ENCODE data around the gene CLEC11A.

CLEC11A gene

GRCh38 chr19:50723735-50724521, 764 bp downstream of the CLEC11A start:
- Histone ChIP-seq H3K18ac (ENCODE audit: low read length) (peak overlapping the region; percentile 43), H4K91ac (ENCODE audit: low read depth, low read length) (peak overlapping the region; percentile 60), H3K27ac (ENCODE audit: low read depth, low read length) (no peak overlapping the region), H2BK120ac (ENCODE audit: insufficient read depth, low read length, poor library complexity) (no peak overlapping the region), H3K4me1 (ENCODE audit: control insufficient read depth in 1 of 2, insufficient read depth in 2 of 2, low read length in 2 of 2) (peaks cover 14 to 16% of the 10 kb centered on the region in 2 experiments), H3K36me3 (ENCODE audit: control insufficient read depth in 1 of 2, insufficient read depth in 2 of 2, low read length in 2 of 2) (no peaks in the 10 kb centered on the region), H3K4ac (ENCODE audit: low read depth, low read length) (no peak overlapping the region), H3K27me3 (ENCODE audit: insufficient read depth, low read length) (peaks cover 18% of the 10 kb centered on the region), H4K8ac (ENCODE audit: low read depth, low read length) (peak overlapping the region; percentile 27), H2AK5ac (ENCODE audit: low read length) (no peak overlapping the region), H3K23ac (ENCODE audit: low read length) (no peak overlapping the region), H3K4me2 (ENCODE audit: low read length) (peak overlapping the region; percentile 78), H2AFZ (ENCODE audit: insufficient read depth, low read length, poor library complexity) (peak overlapping the region; percentile 41), H3K9me3 (ENCODE audit: insufficient read depth, low read depth, low read length) (peaks cover 14% of the 10 kb centered on the region), H4K12ac (ENCODE audit: low read depth, low read length) (peak overlapping the region; percentile 57), H2BK12ac (ENCODE audit: low read length) (no peak overlapping the region), H3K79me2 (ENCODE audit: control insufficient read depth, insufficient read depth, low read length, poor library complexity) (peaks cover 8% of the 10 kb centered on the region), H3K9ac (ENCODE audit: low read length) (peak overlapping the region; percentile 60), H3K4me3 (ENCODE audit: low read depth, low read length) (peak overlapping the region; percentile 76), H2BK5ac (ENCODE audit: low read depth, low read length, poor library complexity) (no peak overlapping the region), H3K79me1 (ENCODE audit: low read length) (peaks cover 16% of the 10 kb centered on the region), H3K14ac (ENCODE audit: low read length) (peak overlapping the region; percentile 12)
- no CpG with 5 or more reads among the region's 31 CpGs for WGBS (ENCODE audit: extremely low coverage, insufficient coverage, insufficient read length)
- no peak for DNase-seq

GRCh38 chr19:50724522-50725217, 1.5 kb downstream of the CLEC11A start:
- peak overlapping the region; percentile 74 for H2BK120ac ChIP-seq (ENCODE audit: insufficient read depth, low read length, poor library complexity)
- H3K79me2 ChIP-seq (ENCODE audit: control insufficient read depth, insufficient read depth, low read length, poor library complexity), result peaks cover 8% of the 10 kb centered on the region
- peak overlapping the region; percentile 54 for H3K18ac ChIP-seq (ENCODE audit: low read length)
- no peak overlapping the region for H2BK12ac ChIP-seq (ENCODE audit: low read length)
- peak overlapping the region; percentile 86 for H3K14ac ChIP-seq (ENCODE audit: low read length)
- peaks cover 14% of the 10 kb centered on the region for H3K9me3 ChIP-seq (ENCODE audit: insufficient read depth, low read depth, low read length)
- peak overlapping the region; percentile 57 for H2BK5ac ChIP-seq (ENCODE audit: low read depth, low read length, poor library complexity)
- H4K12ac ChIP-seq (ENCODE audit: low read depth, low read length), result peak overlapping the region; percentile 89
- H2AK5ac ChIP-seq (ENCODE audit: low read length), result no peak overlapping the region
- H3K27me3 ChIP-seq (ENCODE audit: insufficient read depth, low read length), result peaks cover 13% of the 10 kb centered on the region
- peak overlapping the region; percentile 96 for H4K8ac ChIP-seq (ENCODE audit: low read depth, low read length)
- peak overlapping the region; percentile 74 for H2AFZ ChIP-seq (ENCODE audit: insufficient read depth, low read length, poor library complexity)
- H3K36me3 ChIP-seq (ENCODE audit: control insufficient read depth in 1 of 2, insufficient read depth in 2 of 2, low read length in 2 of 2), result no peaks in the 10 kb centered on the region
- H3K4me2 ChIP-seq (ENCODE audit: low read length), result peak overlapping the region; percentile 92
- H3K79me1 ChIP-seq (ENCODE audit: low read length), result peaks cover 16% of the 10 kb centered on the region
- H3K27ac ChIP-seq (ENCODE audit: low read depth, low read length), result peak overlapping the region; percentile 76
- WGBS (ENCODE audit: extremely low coverage, insufficient coverage, insufficient read length), result no CpG with 5 or more reads among the region's 65 CpGs
- peak overlapping the region; percentile 94 for H3K9ac ChIP-seq (ENCODE audit: low read length)
- peaks cover 14 to 16% of the 10 kb centered on the region in 2 experiments for H3K4me1 ChIP-seq (ENCODE audit: control insufficient read depth in 1 of 2, insufficient read depth in 2 of 2, low read length in 2 of 2)
- peak overlapping the region; percentile 90 for H4K91ac ChIP-seq (ENCODE audit: low read depth, low read length)
- H3K4ac ChIP-seq (ENCODE audit: low read depth, low read length), result peak overlapping the region; percentile 83
- H3K23ac ChIP-seq (ENCODE audit: low read length), result no peak overlapping the region
- peak overlapping the region; percentile 90 for H3K4me3 ChIP-seq (ENCODE audit: low read depth, low read length)
- DNase-seq, result peak; percentile 99 to 100

- peak overlapping the region; percentile 74 for H2AFZ ChIP-seq (ENCODE audit: insufficient read depth, low read length, poor library complexity)
- H2BK120ac ChIP-seq (ENCODE audit: insufficient read depth, low read length, poor library complexity), result peak overlapping the region; percentile 74
- peak overlapping the region; percentile 92 for H3K4me2 ChIP-seq (ENCODE audit: low read length)
- no peak for DNase-seq
- peak overlapping the region; percentile 83 for H3K4ac ChIP-seq (ENCODE audit: low read depth, low read length)
- peak overlapping the region; percentile 90 for H3K4me3 ChIP-seq (ENCODE audit: low read depth, low read length)
- H3K27me3 ChIP-seq (ENCODE audit: insufficient read depth, low read length), result peaks cover 9% of the 10 kb centered on the region
- no peaks in the 10 kb centered on the region for H3K36me3 ChIP-seq (ENCODE audit: control insufficient read depth in 1 of 2, insufficient read depth in 2 of 2, low read length in 2 of 2)
- peak overlapping the region; percentile 47 for H2BK12ac ChIP-seq (ENCODE audit: low read length)
- peak overlapping the region; percentile 90 for H4K91ac ChIP-seq (ENCODE audit: low read depth, low read length)
- H4K12ac ChIP-seq (ENCODE audit: low read depth, low read length), result peak overlapping the region; percentile 89
- H3K14ac ChIP-seq (ENCODE audit: low read length), result peak overlapping the region; percentile 86
- H3K9ac ChIP-seq (ENCODE audit: low read length), result peak overlapping the region; percentile 94
- H2AK5ac ChIP-seq (ENCODE audit: low read length), result peak overlapping the region; percentile 88
- peak overlapping the region; percentile 54 for H3K18ac ChIP-seq (ENCODE audit: low read length)
- peaks cover 16% of the 10 kb centered on the region for H3K79me1 ChIP-seq (ENCODE audit: low read length)
- H2BK5ac ChIP-seq (ENCODE audit: low read depth, low read length, poor library complexity), result peak overlapping the region; percentile 28
- no peak overlapping the region for H3K23ac ChIP-seq (ENCODE audit: low read length)
- H3K4me1 ChIP-seq (ENCODE audit: control insufficient read depth in 1 of 2, insufficient read depth in 2 of 2, low read length in 2 of 2), result peaks cover 14 to 16% of the 10 kb centered on the region in 2 experiments
- peaks cover 12% of the 10 kb centered on the region for H3K9me3 ChIP-seq (ENCODE audit: insufficient read depth, low read depth, low read length)
- H3K27ac ChIP-seq (ENCODE audit: low read depth, low read length), result peak overlapping the region; percentile 76
- WGBS (ENCODE audit: extremely low coverage, insufficient coverage, insufficient read length), result no CpG with 5 or more reads among the region's 52 CpGs
- peaks cover 8% of the 10 kb centered on the region for H3K79me2 ChIP-seq (ENCODE audit: control insufficient read depth, insufficient read depth, low read length, poor library complexity)
- H4K8ac ChIP-seq (ENCODE audit: low read depth, low read length), result peak overlapping the region; percentile 96
Measured at GRCh38 chr19:50725218-50725910, 2.2 kb downstream of the CLEC11A start.

GRCh38 chr19:50725911-50726230, 2.7 kb downstream of the CLEC11A start:
- no peak overlapping the region for H2AK5ac ChIP-seq (ENCODE audit: low read length)
- H3K36me3 ChIP-seq (ENCODE audit: control insufficient read depth in 1 of 2, insufficient read depth in 2 of 2, low read length in 2 of 2), result no peaks in the 10 kb centered on the region
- no peak overlapping the region for H2AFZ ChIP-seq (ENCODE audit: insufficient read depth, low read length, poor library complexity)
- peaks cover 7% of the 10 kb centered on the region for H3K27me3 ChIP-seq (ENCODE audit: insufficient read depth, low read length)
- no CpG with 5 or more reads among the region's 9 CpGs for WGBS (ENCODE audit: extremely low coverage, insufficient coverage, insufficient read length)
- H4K91ac ChIP-seq (ENCODE audit: low read depth, low read length), result no peak overlapping the region
- no peak overlapping the region for H2BK12ac ChIP-seq (ENCODE audit: low read length)
- peaks cover 16% of the 10 kb centered on the region for H3K79me1 ChIP-seq (ENCODE audit: low read length)
- H3K4me1 ChIP-seq (ENCODE audit: control insufficient read depth in 1 of 2, insufficient read depth in 2 of 2, low read length in 2 of 2), result peaks cover 14 to 16% of the 10 kb centered on the region in 2 experiments
- H3K27ac ChIP-seq (ENCODE audit: low read depth, low read length), result no peak overlapping the region
- H4K12ac ChIP-seq (ENCODE audit: low read depth, low read length), result no peak overlapping the region
- peaks cover 10% of the 10 kb centered on the region for H3K9me3 ChIP-seq (ENCODE audit: insufficient read depth, low read depth, low read length)
- no peak for DNase-seq
- H2BK5ac ChIP-seq (ENCODE audit: low read depth, low read length, poor library complexity), result no peak overlapping the region
- no peak overlapping the region for H3K9ac ChIP-seq (ENCODE audit: low read length)
- H4K8ac ChIP-seq (ENCODE audit: low read depth, low read length), result peak overlapping the region; percentile 96
- H3K4me3 ChIP-seq (ENCODE audit: low read depth, low read length), result no peak overlapping the region
- peak overlapping the region; percentile 54 for H3K18ac ChIP-seq (ENCODE audit: low read length)
- H3K4me2 ChIP-seq (ENCODE audit: low read length), result peak overlapping the region; percentile 92
- H3K23ac ChIP-seq (ENCODE audit: low read length), result no peak overlapping the region
- no peak overlapping the region for H3K4ac ChIP-seq (ENCODE audit: low read depth, low read length)
- peaks cover 8% of the 10 kb centered on the region for H3K79me2 ChIP-seq (ENCODE audit: control insufficient read depth, insufficient read depth, low read length, poor library complexity)
- no peak overlapping the region for H3K14ac ChIP-seq (ENCODE audit: low read length)
- H2BK120ac ChIP-seq (ENCODE audit: insufficient read depth, low read length, poor library complexity), result no peak overlapping the region
